ENCODE data around the gene BANF2. TPM values are rescaled to one million over a fixed set of nuclear protein-coding genes. Genes with fewer than 3 reads are reported as not detected.

Gene BANF2
- total and polyA plus RNA-seq, 10 of the 15 experiments (the other 5 are each of a cell fraction or from before 2014, with no cell fraction given) = not detected

DNA sequence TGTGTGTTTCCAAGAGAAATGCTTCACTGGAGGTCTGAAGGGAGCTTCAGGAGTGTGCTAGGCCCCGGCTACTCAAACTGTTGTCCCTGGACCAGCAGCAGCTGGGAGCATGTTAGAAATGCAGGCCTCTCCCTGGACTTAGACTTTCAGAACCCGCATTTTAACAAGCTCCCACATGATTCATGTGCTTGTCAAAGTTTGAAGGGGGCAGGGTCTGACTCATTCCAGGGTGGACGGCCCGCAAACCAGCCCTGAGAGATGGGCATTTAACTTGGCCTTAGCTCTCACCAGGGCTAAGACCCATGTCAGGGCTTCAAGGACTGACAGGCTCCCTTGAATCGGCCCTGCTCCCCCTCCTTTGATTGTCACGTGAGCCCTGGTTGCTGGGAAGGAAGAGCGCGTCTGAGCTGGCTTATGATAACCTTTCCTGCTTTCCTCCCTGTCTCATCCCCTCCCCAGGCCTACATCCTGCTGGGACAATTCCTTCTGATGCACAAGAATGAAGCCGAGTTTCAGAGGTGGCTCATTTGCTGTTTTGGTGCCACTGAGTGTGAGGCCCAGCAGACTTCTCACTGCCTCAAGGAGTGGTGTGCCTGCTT is 35.5 kb downstream of the BANF2 start:
- ChIA-PET POLR2A (no interaction called here), CTCF (interaction anchor here (0.6 kb wide), 1 partner anchor 25 kb away, joined by 3 read pairs; no protein-coding TSS in a partner anchor), SMC1A (ENCODE audit: uncharacterized antibody, unreplicated experiment) (no interaction called here), RAD21 (ENCODE audit: unreplicated experiment) (no interaction called here)
- no peak overlapping the region for H2AFZ ChIP-seq (ENCODE audit: control insufficient read depth, low read depth, low read length)
- DNase-seq (ENCODE audit: low read depth, low spot score) = no peak
- FAIRE-seq = no peak
- intact Hi-C loops (cut with micrococcal nuclease; ENCODE audit: unreplicated experiment) = no loop called here
- no peaks in the 10 kb centered on the region for H4K20me1 ChIP-seq (ENCODE audit: control insufficient read depth, insufficient read depth)
- no peak overlapping the region for H3K4me2 ChIP-seq (ENCODE audit: control insufficient read depth, insufficient read depth)
- H3K4me1 ChIP-seq (ENCODE audit: control insufficient read depth, insufficient read depth, low read length) = no peaks in the 10 kb centered on the region
- 76% methylated on average over 9 of the region's 9 CpGs for WGBS (ENCODE audit: insufficient coverage, insufficient replicate concordance, low lambda C conversion rate, missing lambda C conversion rate)
- H3K36me3 ChIP-seq (ENCODE audit: control insufficient read depth in 2 of 2, insufficient read depth in 2 of 2, low read length in 1 of 2) = no peaks in the 10 kb centered on the region
- BruUV-seq (replicated peaks) = no TSS peak
- in situ Hi-C loops (cut with MboI) = no loop called here
- no peaks in the 10 kb centered on the region for H3K79me2 ChIP-seq (ENCODE audit: control insufficient read depth, insufficient read depth, low read length)
- H3K27me3 ChIP-seq (replicated peaks in 1 of 2; ENCODE audit: control insufficient read depth in 2 of 2, insufficient read depth in 2 of 2, low read length in 1 of 2) = peaks cover 0 to 2% of the 10 kb centered on the region in 2 experiments; a peak in 1 of 4 replicates
- no peak overlapping the region for H3K9ac ChIP-seq (ENCODE audit: control insufficient read depth, insufficient read depth, low read length)
- ATAC-seq = no peak
- peaks cover 2% of the 10 kb centered on the region; the same call in 2 of the 3 replicates for H3K9me3 ChIP-seq (replicated peaks; ENCODE audit: control insufficient read depth, insufficient read depth, low read length)
- no peak overlapping the region for H3K27ac ChIP-seq (ENCODE audit: control insufficient read depth, insufficient read depth)
- no peak overlapping the region for H3K4me3 ChIP-seq
- TF ChIP-seq CREB1 (IDR thresholded peaks at IDR 0.05; ENCODE audit: low read depth) (no peak), BCLAF1 (IDR thresholded peaks at IDR 0.05) (no peak), CEBPZ (IDR thresholded peaks at IDR 0.05; ENCODE audit: low read depth, low read length) (no peak), MLLT1 (IDR thresholded peaks at IDR 0.05) (no peak), IRF4 (IDR thresholded peaks at IDR 0.05; ENCODE audit: low read depth, low read length) (no peak), IRF3 (IDR thresholded peaks at IDR 0.05) (no peak), MYC (IDR thresholded peaks at IDR 0.05; ENCODE audit: insufficient read depth, insufficient read length, insufficient replicate concordance, low read length, severe bottlenecking) (no peak), RELB (IDR thresholded peaks at IDR 0.05; ENCODE audit: low read depth) (no peak)
- TF ChIP-seq, protein P1, sequence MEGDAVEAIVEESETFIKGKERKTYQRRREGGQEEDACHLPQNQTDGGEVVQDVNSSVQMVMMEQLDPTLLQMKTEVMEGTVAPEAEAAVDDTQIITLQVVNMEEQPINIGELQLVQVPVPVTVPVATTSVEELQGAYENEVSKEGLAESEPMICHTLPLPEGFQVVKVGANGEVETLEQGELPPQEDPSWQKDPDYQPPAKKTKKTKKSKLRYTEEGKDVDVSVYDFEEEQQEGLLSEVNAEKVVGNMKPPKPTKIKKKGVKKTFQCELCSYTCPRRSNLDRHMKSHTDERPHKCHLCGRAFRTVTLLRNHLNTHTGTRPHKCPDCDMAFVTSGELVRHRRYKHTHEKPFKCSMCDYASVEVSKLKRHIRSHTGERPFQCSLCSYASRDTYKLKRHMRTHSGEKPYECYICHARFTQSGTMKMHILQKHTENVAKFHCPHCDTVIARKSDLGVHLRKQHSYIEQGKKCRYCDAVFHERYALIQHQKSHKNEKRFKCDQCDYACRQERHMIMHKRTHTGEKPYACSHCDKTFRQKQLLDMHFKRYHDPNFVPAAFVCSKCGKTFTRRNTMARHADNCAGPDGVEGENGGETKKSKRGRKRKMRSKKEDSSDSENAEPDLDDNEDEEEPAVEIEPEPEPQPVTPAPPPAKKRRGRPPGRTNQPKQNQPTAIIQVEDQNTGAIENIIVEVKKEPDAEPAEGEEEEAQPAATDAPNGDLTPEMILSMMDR (IDR thresholded peaks at IDR 0.05 in 2 of 3, conservative IDR thresholded peaks at IDR 0.05 in 1 of 3; ENCODE audit: control insufficient read depth in 2 of 3, extremely low read depth in 1 of 3, insufficient read depth in 1 of 3, low read depth in 3 of 3, low read length in 3 of 3) = no peak
